Measurements from ENCODE around the gene LSMEM2.

- TF ChIP-seq CTCF (IDR thresholded peaks at IDR 0.05; ENCODE audit: insufficient read depth, low read length, poor library complexity, severe bottlenecking) (no peak), EZH2phosphoT487 (conservative IDR thresholded peaks at IDR 0.05; ENCODE audit: low read length) (no peak)
Observed at GRCh38 chr3:50279255-50280016, 549 bp downstream of the LSMEM2 start.
